ENCODE data around the gene SLC34A1.
"Not testable (repeated sequence)": the region's sequence is repeated elsewhere in the genome, so short reads cannot be mapped to it uniquely, and the experiment has no call there.

The SLC34A1 gene

DNA sequence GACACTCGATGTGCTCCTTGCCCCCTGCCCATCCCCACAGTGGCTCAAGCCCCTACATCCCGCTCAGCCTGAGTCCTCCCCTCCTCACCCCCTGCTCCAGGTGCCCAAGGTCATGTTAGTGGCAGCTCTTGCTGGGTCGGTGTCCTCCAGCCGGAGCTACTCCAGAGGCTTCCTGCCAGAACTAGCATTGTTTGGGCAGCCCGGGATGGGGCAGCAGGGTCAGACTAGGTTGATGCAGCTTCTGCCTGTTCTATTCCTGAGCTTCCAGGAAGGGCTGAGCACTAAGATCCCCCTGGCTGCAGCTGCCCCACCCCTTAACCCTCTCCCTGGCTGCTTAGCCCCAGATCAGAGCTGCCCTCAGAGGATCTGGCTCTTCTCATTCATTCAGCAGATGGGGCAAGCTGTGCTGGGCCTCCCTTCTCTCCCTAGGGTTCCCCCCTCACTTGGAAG lies 25.8 kb upstream of the SLC34A1 start:
- H3K4me3 ChIP-seq (replicated peaks in 1 of 2; ENCODE audit: low read depth in 2 of 2, low read length in 2 of 2), result no peak overlapping the region
- DNase-seq (ENCODE audit: low read depth in 2 of 2), result no peak
- TF ChIP-seq, protein P1, sequence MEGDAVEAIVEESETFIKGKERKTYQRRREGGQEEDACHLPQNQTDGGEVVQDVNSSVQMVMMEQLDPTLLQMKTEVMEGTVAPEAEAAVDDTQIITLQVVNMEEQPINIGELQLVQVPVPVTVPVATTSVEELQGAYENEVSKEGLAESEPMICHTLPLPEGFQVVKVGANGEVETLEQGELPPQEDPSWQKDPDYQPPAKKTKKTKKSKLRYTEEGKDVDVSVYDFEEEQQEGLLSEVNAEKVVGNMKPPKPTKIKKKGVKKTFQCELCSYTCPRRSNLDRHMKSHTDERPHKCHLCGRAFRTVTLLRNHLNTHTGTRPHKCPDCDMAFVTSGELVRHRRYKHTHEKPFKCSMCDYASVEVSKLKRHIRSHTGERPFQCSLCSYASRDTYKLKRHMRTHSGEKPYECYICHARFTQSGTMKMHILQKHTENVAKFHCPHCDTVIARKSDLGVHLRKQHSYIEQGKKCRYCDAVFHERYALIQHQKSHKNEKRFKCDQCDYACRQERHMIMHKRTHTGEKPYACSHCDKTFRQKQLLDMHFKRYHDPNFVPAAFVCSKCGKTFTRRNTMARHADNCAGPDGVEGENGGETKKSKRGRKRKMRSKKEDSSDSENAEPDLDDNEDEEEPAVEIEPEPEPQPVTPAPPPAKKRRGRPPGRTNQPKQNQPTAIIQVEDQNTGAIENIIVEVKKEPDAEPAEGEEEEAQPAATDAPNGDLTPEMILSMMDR (IDR thresholded peaks at IDR 0.05; ENCODE audit: low read depth, low read length), result no peak

DNA sequence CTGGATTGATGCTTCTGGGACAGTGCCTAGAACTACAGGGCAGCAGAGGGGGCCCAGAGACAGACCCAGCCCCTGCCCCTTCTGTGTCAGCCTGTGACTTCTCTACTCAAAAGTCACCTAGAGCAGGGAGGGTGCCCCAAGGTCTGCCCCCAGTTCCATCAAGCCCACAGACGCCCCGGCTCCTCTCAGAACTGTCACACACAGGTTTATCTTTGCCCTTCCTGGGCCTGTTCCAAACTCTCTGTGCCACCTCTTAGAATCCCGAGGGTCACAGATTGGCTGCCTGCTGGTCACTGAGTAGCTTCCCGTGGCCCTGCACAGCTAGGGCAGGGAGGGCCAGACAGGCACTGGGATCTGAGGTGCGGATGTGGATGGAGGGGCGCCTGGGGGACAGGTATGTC lies 24.8 kb upstream of the SLC34A1 start:
- no peak overlapping the region for H3K4me3 ChIP-seq (replicated peaks in 1 of 2; ENCODE audit: low read depth in 2 of 2, low read length in 2 of 2)
- no peak for DNase-seq (ENCODE audit: low read depth in 2 of 2)
- TF ChIP-seq, protein P1 (IDR thresholded peaks at IDR 0.05; ENCODE audit: low read depth, low read length), result no peak

- TF ChIP-seq, protein P1 (IDR thresholded peaks at IDR 0.05; ENCODE audit: low read depth, low read length), result no peak
- no peak overlapping the region for H3K4me3 ChIP-seq (replicated peaks in 1 of 2; ENCODE audit: low read depth in 2 of 2, low read length in 2 of 2)
- DNase-seq (ENCODE audit: low read depth in 2 of 2), result no peak
Observed at GRCh38 chr5:177359860-177360259, 24.4 kb upstream of the SLC34A1 start.

DNA sequence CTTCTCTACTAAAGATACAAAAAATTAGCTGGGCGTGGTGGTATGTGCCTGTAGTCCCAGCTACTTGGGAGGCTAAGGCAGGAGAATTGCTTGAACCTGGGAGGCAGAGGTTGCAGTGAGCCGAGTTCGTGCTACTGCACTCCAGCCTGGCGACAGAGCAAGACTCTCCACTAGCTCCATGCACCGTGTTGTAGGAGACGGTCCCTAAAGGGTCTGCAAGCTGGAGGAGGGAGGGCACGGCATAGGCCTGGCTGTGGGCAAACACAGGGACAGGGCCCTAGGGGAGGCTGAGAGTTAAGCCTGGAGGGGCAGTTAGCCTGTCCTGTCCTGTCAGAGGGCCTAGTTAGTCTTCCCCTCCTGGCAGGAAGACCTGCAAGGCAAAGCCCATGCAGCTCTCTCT lies 23.5 kb upstream of the SLC34A1 start:
- not testable (repeated sequence) for H3K4me3 ChIP-seq (replicated peaks in 1 of 2; ENCODE audit: low read depth in 2 of 2, low read length in 2 of 2); DNase-seq (ENCODE audit: low read depth in 2 of 2)

GRCh38 chr5:177361418-177362291 lies 22.6 kb upstream of the SLC34A1 start:
- TF ChIP-seq, protein P1 (IDR thresholded peaks at IDR 0.05; ENCODE audit: low read depth, low read length), result no peak
- DNase-seq (ENCODE audit: low read depth in 2 of 2), result no peak
- H3K4me3 ChIP-seq (replicated peaks in 1 of 2; ENCODE audit: low read depth in 2 of 2, low read length in 2 of 2), result no peak overlapping the region

DNA sequence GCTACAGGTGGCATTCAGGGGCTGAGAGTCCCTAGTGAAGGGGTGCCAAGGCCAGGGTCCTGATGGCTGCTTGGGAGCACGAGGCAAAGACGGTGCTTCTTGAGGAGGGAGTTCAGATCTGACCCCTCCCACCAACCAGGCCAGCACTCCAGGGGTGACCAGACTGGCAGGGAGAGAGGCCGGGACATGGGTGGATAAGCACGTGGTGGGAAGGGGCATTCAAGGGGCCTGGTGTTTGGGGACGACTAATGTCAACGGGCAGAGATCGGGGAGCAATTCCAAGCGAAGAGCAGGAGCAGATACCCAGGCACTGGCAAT lies 22.0 kb upstream of the SLC34A1 start:
- DNase-seq (ENCODE audit: low read depth in 2 of 2), result no peak
- TF ChIP-seq, protein P1 (IDR thresholded peaks at IDR 0.05; ENCODE audit: low read depth, low read length), result no peak
- H3K4me3 ChIP-seq (replicated peaks in 1 of 2; ENCODE audit: low read depth in 2 of 2, low read length in 2 of 2), result no peak overlapping the region

- TF ChIP-seq, protein P1 (IDR thresholded peaks at IDR 0.05; ENCODE audit: low read depth, low read length), result no peak
- peak; percentile 18 to 42 for DNase-seq (ENCODE audit: low read depth in 2 of 2)
- peak overlapping the region; percentile 45 to 47 for H3K4me3 ChIP-seq (replicated peaks in 1 of 2; ENCODE audit: low read depth in 2 of 2, low read length in 2 of 2)
Observed at GRCh38 chr5:177362610-177363507, 21.4 kb upstream of the SLC34A1 start.
